IMR-90 (cell line): Measurements from ENCODE around the gene LTBP1. TPM values are rescaled to one million over a fixed set of nuclear protein-coding genes. Genes with fewer than 3 reads are reported as not detected.

Experiments used
- ATAC-seq: fragments of 200-7000 bp; cut with Tn5 transposase; 2 replicates; pipeline ENCODE4 v1.9.1; 2020; ENCODE audit warnings: low read depth, mild to moderate bottlenecking, moderate library complexity
- BruUV-seq: library from RNA; stranded (reverse); fragments of 400-500 nt; replicated peaks from 2 replicates; lab custom pipeline; 2021; lab: Mats Ljungman, UMichigan
- CTCF ChIA-PET: fragments of 300-600 bp; formaldehyde crosslinking; extraction: SDS; loops from one replicate; lab custom pipeline; 2021; ENCODE audit warnings: antibody characterized with exemption; lab: Yijun Ruan, JAX
- POLR2A ChIA-PET: fragments of 300-600 bp; sonication (Branson Sonifier 250); formaldehyde crosslinking; loops from one replicate; lab custom pipeline; 2022; ENCODE audit warnings: antibody characterized with exemption; ENCODE audit not compliant: unreplicated experiment; lab: Charles Lee
- DNase-seq: peaks from one replicate; pipeline ENCODE4 v3.0.0; 2013
- H2AFZ ChIP-seq: replicated peaks from 2 replicates; pipeline ENCODE3; 2013; ENCODE audit warnings: low read length, mild to moderate bottlenecking; ENCODE audit not compliant: poor library complexity
- H2AK5ac ChIP-seq: 2 replicates; pipeline ENCODE4 v1.6.1; 2013; ENCODE audit warnings: low read depth, low read length, inconsistent platforms
- H2AK9ac ChIP-seq: replicated peaks from 2 replicates; pipeline ENCODE3; 2013; ENCODE audit warnings: mild to moderate bottlenecking, low read depth, low read length, moderate library complexity; ENCODE audit not compliant: poor library complexity
- H2BK120ac ChIP-seq: 2 replicates; pipeline ENCODE4 v1.6.1; 2013; ENCODE audit warnings: low read depth, low read length, inconsistent platforms
- H2BK15ac ChIP-seq: 3 replicates; pipeline ENCODE4 v1.6.1; 2013; ENCODE audit warnings: low read depth, low read length, inconsistent platforms
- H2BK20ac ChIP-seq: 2 replicates; pipeline ENCODE4 v1.6.1; 2013; ENCODE audit warnings: low read depth, mild to moderate bottlenecking, inconsistent platforms, low read length, moderate library complexity
- H2BK5ac ChIP-seq: 2 replicates; pipeline ENCODE4 v1.6.1; 2013; ENCODE audit warnings: mild to moderate bottlenecking, low read depth, low read length, inconsistent platforms; ENCODE audit not compliant: poor library complexity, severe bottlenecking
- H3K14ac ChIP-seq: replicated peaks from 2 replicates; pipeline ENCODE4 v1.6.1; 2013; ENCODE audit warnings: low read depth, low read length, inconsistent platforms
- H3K18ac ChIP-seq: 2 replicates; pipeline ENCODE4 v1.6.1; 2013; ENCODE audit warnings: low read depth, low read length, control low read depth
- H3K23ac ChIP-seq: 2 replicates; pipeline ENCODE4 v1.6.1; 2013; ENCODE audit warnings: low read depth, low read length, inconsistent platforms
- H3K27ac ChIP-seq: 2 replicates; pipeline ENCODE4 v1.5.1; 2013; ENCODE audit warnings: mild to moderate bottlenecking, control low read depth, low read length; ENCODE audit not compliant: insufficient read depth
- H3K27me3 ChIP-seq: 2 replicates; pipeline ENCODE4 v1.6.1; 2013; ENCODE audit warnings: low read length; ENCODE audit not compliant: control insufficient read depth, insufficient read depth
- H3K36me3 ChIP-seq: 2 replicates; pipeline ENCODE4 v1.6.1; 2013; ENCODE audit warnings: low read length, mixed read lengths; ENCODE audit not compliant: control insufficient read depth, insufficient read depth
- H3K4ac ChIP-seq: 2 replicates; pipeline ENCODE4 v1.6.1; 2013; ENCODE audit warnings: low read depth, low read length, inconsistent platforms
- H3K4me1 ChIP-seq: 2 replicates; pipeline ENCODE4 v1.6.1; 2013; ENCODE audit warnings: low read length, mixed read lengths; ENCODE audit not compliant: control insufficient read depth, insufficient read depth
- H3K4me2 ChIP-seq: 2 replicates; pipeline ENCODE4 v1.6.1; 2013; ENCODE audit warnings: low read depth, mild to moderate bottlenecking, control low read depth, low read length, moderate library complexity
- H3K4me3 ChIP-seq: 2 replicates; pipeline ENCODE4 v1.5.1; 2013; ENCODE audit warnings: low read depth, mild to moderate bottlenecking, control low read depth, low read length, moderate library complexity; ENCODE audit not compliant: insufficient read depth
- H3K56ac ChIP-seq: 2 replicates; pipeline ENCODE4 v1.6.1; 2013; ENCODE audit warnings: low read length, inconsistent platforms; ENCODE audit not compliant: insufficient read depth; ENCODE audit errors: extremely low read depth
- H3K79me1 ChIP-seq, 2 experiments: 2 replicates each; pipeline ENCODE4 v1.6.1; 2013; ENCODE audit warnings: low read length in 2 of 2, inconsistent platforms in 1 of 2, low read depth in 1 of 2
- H3K9ac ChIP-seq: 2 replicates; pipeline ENCODE4 v1.6.1; 2013; ENCODE audit warnings: low read depth, low read length, control low read depth
- H3K9me1 ChIP-seq: 2 replicates; pipeline ENCODE4 v1.6.1; 2013; ENCODE audit warnings: low read length, inconsistent platforms; ENCODE audit not compliant: insufficient read depth
- H3K9me3 ChIP-seq: 2 replicates; pipeline ENCODE4 v1.6.1; 2013; ENCODE audit warnings: low read length; ENCODE audit not compliant: control insufficient read depth, insufficient read depth
- H4K20me1 ChIP-seq: 2 replicates; pipeline ENCODE4 v1.6.1; 2013; ENCODE audit warnings: low read length, inconsistent platforms; ENCODE audit not compliant: insufficient read depth
- H4K5ac ChIP-seq: 2 replicates; pipeline ENCODE4 v1.6.1; 2013; ENCODE audit warnings: mild to moderate bottlenecking, low read depth, low read length, control low read depth
- H4K8ac ChIP-seq, 2 experiments: 2 replicates each; pipeline ENCODE4 v1.6.1; 2013; ENCODE audit warnings: low read depth in 2 of 2, low read length in 2 of 2, control low read depth in 1 of 2, inconsistent platforms in 1 of 2
- H4K91ac ChIP-seq: 2 replicates; pipeline ENCODE4 v1.6.1; 2013; ENCODE audit warnings: low read depth, low read length, inconsistent platforms; ENCODE audit not compliant: insufficient read depth
- BHLHE40 ChIP-seq: fragments of 150-350 bp; IDR thresholded peaks from 2 replicates; pipeline ENCODE4 v1.6.1; 2016; ENCODE audit warnings: mild to moderate bottlenecking, low read depth, low read length
- CEBPB ChIP-seq: IDR thresholded peaks from 2 replicates; pipeline ENCODE4 v1.6.1; 2012; ENCODE audit warnings: low read depth, low read length, improper control_type of control experiment
- CHD1 ChIP-seq: IDR thresholded peaks from 2 replicates; pipeline ENCODE4 v1.6.1; 2012; ENCODE audit warnings: low read depth, low read length, improper control_type of control experiment
- CTCF ChIP-seq: conservative IDR thresholded peaks from 2 replicates; pipeline ENCODE4 v1.5.1; 2012; ENCODE audit warnings: mild to moderate bottlenecking, low read depth, low read length, improper control_type of control experiment
- FOS ChIP-seq: fragments of 150-350 bp; IDR thresholded peaks from 2 replicates; pipeline ENCODE4 v1.6.1; 2016; ENCODE audit warnings: low read depth, low read length
- MAFK ChIP-seq: IDR thresholded peaks from 2 replicates; pipeline ENCODE4 v1.6.1; 2012; ENCODE audit warnings: low read depth, low read length, improper control_type of control experiment
- MAZ ChIP-seq: IDR thresholded peaks from 2 replicates; pipeline ENCODE4 v1.6.1; 2012; ENCODE audit warnings: low read depth, mild to moderate bottlenecking, low read length, improper control_type of control experiment, moderate library complexity, borderline replicate concordance
- MXI1 ChIP-seq: IDR thresholded peaks from 2 replicates; pipeline ENCODE4 v1.6.1; 2012; ENCODE audit warnings: low read depth, mild to moderate bottlenecking, low read length, moderate library complexity, borderline replicate concordance
- NFE2L2 ChIP-seq: fragments of 150-350 bp; IDR thresholded peaks from 2 replicates; pipeline ENCODE4 v1.6.1; 2016; ENCODE audit warnings: low read depth, mild to moderate bottlenecking, low read length
- POLR2A ChIP-seq: IDR thresholded peaks from 2 replicates; pipeline ENCODE4 v1.6.1; 2012; ENCODE audit warnings: mild to moderate bottlenecking, low read depth, low read length
- RAD21 ChIP-seq: IDR thresholded peaks from 2 replicates; pipeline ENCODE4 v1.6.1; 2012; ENCODE audit warnings: low read length, improper control_type of control experiment
- RCOR1 ChIP-seq: IDR thresholded peaks from 2 replicates; pipeline ENCODE4 v1.6.1; 2012; ENCODE audit warnings: mild to moderate bottlenecking, low read length, improper control_type of control experiment; ENCODE audit not compliant: insufficient replicate concordance
- RFX5 ChIP-seq: IDR thresholded peaks from 2 replicates; pipeline ENCODE4 v1.8.0; 2012; ENCODE audit warnings: low read depth, mild to moderate bottlenecking, low read length, moderate library complexity
- SMC3 ChIP-seq: fragments of 150-350 bp; IDR thresholded peaks from 2 replicates; pipeline ENCODE4 v1.6.1; 2016; ENCODE audit warnings: low read depth, mild to moderate bottlenecking, antibody characterized with exemption, low read length, moderate library complexity
- USF2 ChIP-seq: fragments of 150-350 bp; IDR thresholded peaks from 2 replicates; pipeline ENCODE4 v1.6.1; 2017; ENCODE audit warnings: mild to moderate bottlenecking, antibody characterized with exemption, low read length, low read depth
- WGBS, 2 experiments: methylation state at CpG; one replicate each; pipeline versions ENCODE4 v1.1.5 to v1.1.7; 2013; ENCODE audit warnings: missing lambda C conversion rate in 2 of 2; ENCODE audit not compliant: insufficient read length in 1 of 2; ENCODE audit errors: extremely low coverage in 2 of 2; 5-methylcytosine and 5-hydroxymethylcytosine counted together
- dilution Hi-C: fragments of 300-500 bp; cut with HindIII; formaldehyde crosslinking; loops from one replicate; pipeline ENCODE4 v1.14.3; 2018; ENCODE audit warnings: low sequenced_read_pairs; ENCODE audit not compliant: unreplicated experiment
- in situ Hi-C: fragments of 300-500 bp; cut with MboI; formaldehyde crosslinking; loops from 3 replicates; pipeline ENCODE4 v1.14.3; 2019; ENCODE audit warnings: low sequenced_read_pairs, inconsistent platforms, mixed read lengths
- intact Hi-C: fragments of 100-400 bp; cut with micrococcal nuclease; formaldehyde crosslinking; loops from 2 replicates; pipeline ENCODE4 v1.10.0; 2022
- polyA plus RNA-seq, 3 experiments: library from polyadenylated mRNA; depleted of rRNA; stranded (reverse); fragments of >200 nt; gene quantifications; 2 replicates each; pipeline ENCODE4 v1.2.3, GENCODE V29; 2012; ENCODE audit warnings: low replicate concordance in 1 of 3
- total RNA-seq: library from RNA; depleted of rRNA; stranded (reverse); fragments of >200 nt; gene quantifications from 2 replicates; pipeline ENCODE4 v1.2.3, GENCODE V29; 2012
- TF ChIP-seq, protein P1 (sequence below): fragments of 150-350 bp; IDR thresholded peaks from 2 replicates; pipeline ENCODE4 v1.6.1; 2016; ENCODE audit warnings: low read depth, mild to moderate bottlenecking, low read length, moderate library complexity, borderline replicate concordance

Gene LTBP1
- total and polyA plus RNA-seq, 2 of the 4 experiments (the other 2 are of a cell fraction), result 235 to 326 TPM

DNA sequence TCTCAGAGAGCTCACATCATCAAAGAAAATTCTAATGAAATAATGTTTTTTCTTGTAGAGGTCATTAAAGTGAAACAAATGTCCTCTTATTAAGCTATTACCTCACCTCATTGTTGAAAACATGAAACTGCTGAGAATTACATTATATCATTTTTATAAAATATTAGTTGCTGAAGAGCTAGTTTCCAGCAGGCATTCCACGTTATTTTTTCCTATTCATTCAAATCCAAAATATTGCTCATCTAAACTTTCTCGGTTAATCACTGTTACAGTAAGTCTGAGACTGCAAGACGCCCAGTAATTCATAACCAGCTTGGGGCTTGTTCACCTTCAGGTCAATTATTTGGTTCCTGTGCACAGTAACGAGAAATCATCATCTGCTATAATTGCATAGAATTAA is 391.2 kb downstream of the LTBP1 start:
- H4K8ac ChIP-seq, result no peak overlapping the region
- no peaks in the 10 kb centered on the region for H3K9me3 ChIP-seq
- H4K5ac ChIP-seq, result no peak overlapping the region
- POLR2A ChIA-PET, result no interaction called here
- H3K4me1 ChIP-seq, result no peaks in the 10 kb centered on the region
- H2BK5ac ChIP-seq, result no peak overlapping the region
- no peak overlapping the region for H3K9ac ChIP-seq
- no peak overlapping the region for H2AK5ac ChIP-seq
- ATAC-seq (no peak), DNase-seq (no peak)
- CTCF ChIA-PET, result interaction anchor here (0.7 kb wide), 1 partner anchor 12 kb away, joined by 3 read pairs; no protein-coding TSS in a partner anchor
- in situ Hi-C loops, result no loop called here
- H3K56ac ChIP-seq, result no peak overlapping the region
- H3K79me1 ChIP-seq, result peaks cover 6 to 33% of the 10 kb centered on the region in 2 experiments; a peak in 2 of 4 replicates
- H3K4me2 ChIP-seq, result no peak overlapping the region
- intact Hi-C loops, result no loop called here
- H3K14ac ChIP-seq, result no peak overlapping the region
- H2BK15ac ChIP-seq, result no peak overlapping the region
- H2BK120ac ChIP-seq, result no peak overlapping the region
- H2BK20ac ChIP-seq, result no peak overlapping the region
- H3K23ac ChIP-seq, result no peak overlapping the region
- no peak overlapping the region for H3K4ac ChIP-seq
- H3K18ac ChIP-seq, result no peak overlapping the region
- no peak overlapping the region for H2AFZ ChIP-seq
- no peak overlapping the region for H2AK9ac ChIP-seq
- no TSS peak for BruUV-seq
- TF ChIP-seq MAFK (no peak), BHLHE40 (no peak), RFX5 (no peak), MAZ (no peak), CHD1 (no peak), RAD21 (no peak), CEBPB (no peak), CTCF (no peak), NFE2L2 (no peak), SMC3 (no peak), MXI1 (no peak), POLR2A (no peak), USF2 (no peak), FOS (no peak), RCOR1 (no peak)
- TF ChIP-seq, protein P1, sequence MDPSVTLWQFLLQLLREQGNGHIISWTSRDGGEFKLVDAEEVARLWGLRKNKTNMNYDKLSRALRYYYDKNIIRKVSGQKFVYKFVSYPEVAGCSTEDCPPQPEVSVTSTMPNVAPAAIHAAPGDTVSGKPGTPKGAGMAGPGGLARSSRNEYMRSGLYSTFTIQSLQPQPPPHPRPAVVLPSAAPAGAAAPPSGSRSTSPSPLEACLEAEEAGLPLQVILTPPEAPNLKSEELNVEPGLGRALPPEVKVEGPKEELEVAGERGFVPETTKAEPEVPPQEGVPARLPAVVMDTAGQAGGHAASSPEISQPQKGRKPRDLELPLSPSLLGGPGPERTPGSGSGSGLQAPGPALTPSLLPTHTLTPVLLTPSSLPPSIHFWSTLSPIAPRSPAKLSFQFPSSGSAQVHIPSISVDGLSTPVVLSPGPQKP, result no peak
- WGBS, 2 experiments, result no CpG with 5 or more reads among the region's 4 CpGs
- no peaks in the 10 kb centered on the region for H3K27me3 ChIP-seq
- H4K20me1 ChIP-seq, result no peaks in the 10 kb centered on the region
- no peak overlapping the region for H3K27ac ChIP-seq
- H4K91ac ChIP-seq, result no peak overlapping the region
- H3K36me3 ChIP-seq, result peaks cover 30% of the 10 kb centered on the region
- dilution Hi-C loops, result no loop called here
- H3K9me1 ChIP-seq, result peaks cover 12% of the 10 kb centered on the region
- no peak overlapping the region for H3K4me3 ChIP-seq
